Heart left ventricle (tissue), 16 donors: ENCODE data around the gene CFAP299. TPM values are rescaled to one million over a fixed set of nuclear protein-coding genes. Genes with fewer than 3 reads are reported as not detected.

Experiments
- ATAC-seq, 4 donors: fragments of 200-7000 bp; cut with Tn5 transposase; one replicate each; pipeline ENCODE4 v1.9.1; 2020 to 2022; ENCODE audit warnings: moderate library complexity in 4 of 4, mild to moderate bottlenecking in 3 of 4, moderate number of reproducible peaks in 1 of 4
- DNase-seq, 5 donors: peaks; one replicate each; pipeline ENCODE4 v3.0.0-alpha.2; 2020
- H3K27ac ChIP-seq, 12 donors: fragments of 200-600 bp; sonication (generic) in 4 of 12; one replicate each; pipeline versions ENCODE4 v1.5.0 to v1.8.0; 2016 to 2022; ENCODE audit warnings: mild to moderate bottlenecking in 2 of 12
- H3K27me3 ChIP-seq, 9 donors: fragments of 200-600 bp; sonication (generic) in 2 of 9; one replicate each; pipeline versions ENCODE4 v1.5.1 to v1.8.0; 2016 to 2022; ENCODE audit warnings: mild to moderate bottlenecking in 3 of 9
- H3K36me3 ChIP-seq, 9 donors: fragments of 200-600 bp; sonication (generic) in 2 of 9; one replicate each; pipeline versions ENCODE4 v1.5.0 to v1.8.0; 2018 to 2022; ENCODE audit warnings: mild to moderate bottlenecking in 2 of 9
- H3K4me1 ChIP-seq, 12 donors: fragments of 200-600 bp; sonication (generic) in 4 of 12; one replicate each; pipeline versions ENCODE4 v1.5.0 to v1.8.0; 2016 to 2022; ENCODE audit warnings: mild to moderate bottlenecking in 3 of 12
- H3K4me3 ChIP-seq, 12 donors: fragments of 200-600 bp; sonication (generic) in 4 of 12; one replicate each; pipeline versions ENCODE4 v1.5.0 to v1.8.0; 2017 to 2022; ENCODE audit warnings: mild to moderate bottlenecking in 9 of 12, moderate library complexity in 4 of 12
- H3K9me3 ChIP-seq, 12 donors: fragments of 200-600 bp; sonication (generic) in 4 of 12; one replicate each; pipeline versions ENCODE4 v1.5.0 to v1.8.0; 2016 to 2022; ENCODE audit warnings: mild to moderate bottlenecking in 1 of 12
- CTCF ChIP-seq, 12 donors: fragments of 200-600 bp; sonication (generic) in 4 of 12; IDR thresholded peaks; one replicate each; pipeline versions ENCODE4 v1.5.0 to v1.8.0; 2018 to 2022; ENCODE audit warnings: antibody characterized with exemption in 12 of 12, mild to moderate bottlenecking in 5 of 12
- POLR2A ChIP-seq, 2 donors: fragments of 450-650 bp; IDR thresholded peaks; one replicate each; pipeline ENCODE4 v1.6.1; 2017; ENCODE audit warnings: antibody characterized with exemption in 2 of 2, mild to moderate bottlenecking in 2 of 2, moderate library complexity in 2 of 2
- WGBS, 4 donors: extraction: QIAGEN DNeasy Blood & Tissue Kit in 2 of 4; methylation state at CpG; one replicate each; pipeline versions ENCODE4 v1.1.5 to v1.1.7; 2013 to 2018; 5-methylcytosine and 5-hydroxymethylcytosine counted together
- intact Hi-C, 10 donors: fragments of 100-400 bp; cut with DNase I; formaldehyde crosslinking; loops; one replicate each; pipeline versions ENCODE4 v1.11.1 to v1.14.2; 2022
- polyA plus RNA-seq, 2 donors: library from polyadenylated mRNA; stranded (reverse); fragments of 200-250 nt; gene quantifications; one replicate each; pipeline ENCODE4 v1.2.3, GENCODE V29; 2013
- total RNA-seq, 9 donors: library from RNA; depleted of rRNA in 2 of 9; stranded (reverse); fragments of >200 nt in 2 of 9; fragmentation: NEBNext Ultra II Directional in 3 of 9; extraction: Animal tissue kit (Norgen Biotek cat#: 25700) in 3 of 9; gene quantifications; one replicate each; pipeline versions ENCODE4 v1.1.0 to v1.2.4, GENCODE V29; 2016 to 2023
- donor health status: ischemic (EF 13 %, LVEDD 7.1; RV severe dilation, severe dysfunction).
- donor health status: healthy with polysubstance abuse.
- donor health status: DM: no; HTN: yes; CAD: no.
- donor health status: DM: no; HTN: no; CAD: no.
- donor health status: ischemic (EF 25% LVEDD 6.9; RV normal size, moderate dysfunction).
- donor health status: ischemic (EF 25% LVEDD 5.7; RV mildly dilated, moderate dysfunction).
- donor health status: healthy.
- donor health status: DM: yes; HTN: yes; CAD: no.
- donor health status: ischemic (EF 35%, LVEDD 5.7; RV mildly dilated, moderate dysfunction).
- donor health status: nonischemic (EF 11% LVEDD 7.7; RV severe dilation, severe dysfunction).
- donor health status: DM: yes; HTN: yes; CAD: no.
- donor health status: PGD.
- donor health status: ischemic (EF 29% LVEDD 5.4; RV normal size, mild dysfunction).
- donor health status: nonischemic (EF 23%, LVEDD 6.1; RV moderate dilation, normal function).

CFAP299 gene
- total and polyA plus RNA-seq, 11 donors, result 0.25 TPM; not detected in 10

GRCh38 chr4:80922941-80923340, 587.4 kb downstream of the CFAP299 start:
- intact Hi-C loops, result no loop called here
- no peaks in the 10 kb centered on the region for H3K4me1 ChIP-seq
- H3K9me3 ChIP-seq, result no peaks in the 10 kb centered on the region
- WGBS, 4 donors, result 70 to 82% (median 75%) methylated on average over 2 of the region's 2 CpGs
- no peak overlapping the region for H3K27ac ChIP-seq
- H3K36me3 ChIP-seq, result no peaks in the 10 kb centered on the region
- ATAC-seq, result no peak
- TF ChIP-seq POLR2A (IDR thresholded peaks at IDR 0.05) (no peak), CTCF (IDR thresholded peaks at IDR 0.05) (no peak)
- no peaks in the 10 kb centered on the region for H3K27me3 ChIP-seq
- no peak overlapping the region for H3K4me3 ChIP-seq
- DNase-seq, result no peak

DNA sequence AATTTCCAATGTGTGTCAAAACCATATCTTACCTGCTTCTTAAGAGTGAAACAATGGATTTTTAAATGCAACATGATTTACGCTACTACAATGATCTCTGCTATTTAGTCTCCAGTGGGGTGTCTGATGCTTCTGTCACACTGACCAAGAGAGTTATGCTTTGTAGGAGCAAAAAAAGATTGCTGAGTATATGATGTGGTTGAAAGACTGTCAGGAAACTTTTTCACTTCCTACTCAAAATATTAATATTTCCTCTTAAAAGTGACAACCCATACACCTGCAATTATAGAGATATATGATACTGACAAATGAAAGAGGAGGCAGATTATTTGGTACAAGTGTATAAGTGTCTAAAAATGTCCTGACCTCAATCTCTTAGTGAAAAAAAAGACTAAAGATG, 589.8 kb downstream of the CFAP299 start:
- Histone ChIP-seq H3K4me1 (no peaks in the 10 kb centered on the region), H3K27me3 (no peaks in the 10 kb centered on the region), H3K9me3 (no peaks in the 10 kb centered on the region), H3K4me3 (no peak overlapping the region), H3K27ac (no peak overlapping the region), H3K36me3 (no peaks in the 10 kb centered on the region)
- TF ChIP-seq POLR2A (IDR thresholded peaks at IDR 0.05) (no peak), CTCF (IDR thresholded peaks at IDR 0.05) (no peak)
- DNase-seq (no peak), ATAC-seq (no peak)
- intact Hi-C loops, result no loop called here
- 89 to 95% (median 93%) methylated on average over 1 of the region's 1 CpG for WGBS, 4 donors

- H3K4me3 ChIP-seq, result no peak overlapping the region
- no peaks in the 10 kb centered on the region for H3K9me3 ChIP-seq
- intact Hi-C loops, result no loop called here
- no peaks in the 10 kb centered on the region for H3K27me3 ChIP-seq
- TF ChIP-seq POLR2A (IDR thresholded peaks at IDR 0.05), result no peak
- TF ChIP-seq CTCF (IDR thresholded peaks at IDR 0.05), result no peak
- H3K27ac ChIP-seq, result no peak overlapping the region
- ATAC-seq (no peak), DNase-seq (no peak)
- H3K36me3 ChIP-seq, result no peaks in the 10 kb centered on the region
- 68 to 77% (median 72%) methylated on average over 1 of the region's 1 CpG for WGBS, 4 donors
- no peaks in the 10 kb centered on the region for H3K4me1 ChIP-seq
These were observed 590.9 kb downstream of the CFAP299 start for GRCh38 chr4:80926446-80926845.

DNA sequence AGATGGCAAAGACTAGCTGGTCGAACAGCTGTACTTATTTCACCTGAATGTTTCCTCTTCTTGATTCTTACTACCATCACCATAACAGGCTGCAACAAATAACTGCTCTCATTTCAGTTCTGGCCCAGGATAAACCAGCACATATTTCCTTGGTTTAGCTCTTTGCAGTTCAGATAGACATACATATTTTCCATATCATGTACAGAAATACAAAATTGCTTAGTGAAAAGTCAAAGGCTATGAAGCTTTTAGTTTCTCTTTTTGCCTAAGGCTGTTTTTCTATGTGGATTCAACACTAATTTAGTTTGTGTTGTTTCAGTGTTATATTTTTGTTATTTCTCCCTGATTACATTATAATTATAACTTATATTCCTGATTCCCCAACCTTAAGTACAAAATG, 591.4 kb downstream of the CFAP299 start:
- no peak overlapping the region for H3K4me3 ChIP-seq
- H3K9me3 ChIP-seq, result no peaks in the 10 kb centered on the region
- H3K36me3 ChIP-seq, result no peaks in the 10 kb centered on the region
- ATAC-seq (no peak), DNase-seq (no peak)
- intact Hi-C loops, result no loop called here
- H3K4me1 ChIP-seq, result no peaks in the 10 kb centered on the region
- 48 to 69% (median 54%) methylated on average over 1 of the region's 1 CpG for WGBS, 4 donors
- no peak overlapping the region for H3K27ac ChIP-seq
- TF ChIP-seq CTCF (IDR thresholded peaks at IDR 0.05), result no peak
- no peak for TF ChIP-seq POLR2A (IDR thresholded peaks at IDR 0.05)
- H3K27me3 ChIP-seq, result no peaks in the 10 kb centered on the region
